Fibroblast of mammary gland (primary cell): ENCODE results near the gene TRPM3.

ENCODE experiments used
- DNase-seq: peaks from one replicate; pipeline ENCODE4 v3.0.0-alpha.2; 2010; ENCODE audit warnings: low read depth
- H3K4me3 ChIP-seq: 2 replicates; pipeline ENCODE4 v1.5.1; 2011; ENCODE audit warnings: low read depth, mild to moderate bottlenecking, low read length, moderate library complexity; ENCODE audit not compliant: control insufficient read depth
- TF ChIP-seq, protein P1 (sequence below): conservative IDR thresholded peaks from 2 replicates; pipeline ENCODE4 v1.5.1; 2011; ENCODE audit warnings: low read depth, low read length, inconsistent platforms; ENCODE audit not compliant: control insufficient read depth, insufficient read depth

Gene TRPM3

DNA sequence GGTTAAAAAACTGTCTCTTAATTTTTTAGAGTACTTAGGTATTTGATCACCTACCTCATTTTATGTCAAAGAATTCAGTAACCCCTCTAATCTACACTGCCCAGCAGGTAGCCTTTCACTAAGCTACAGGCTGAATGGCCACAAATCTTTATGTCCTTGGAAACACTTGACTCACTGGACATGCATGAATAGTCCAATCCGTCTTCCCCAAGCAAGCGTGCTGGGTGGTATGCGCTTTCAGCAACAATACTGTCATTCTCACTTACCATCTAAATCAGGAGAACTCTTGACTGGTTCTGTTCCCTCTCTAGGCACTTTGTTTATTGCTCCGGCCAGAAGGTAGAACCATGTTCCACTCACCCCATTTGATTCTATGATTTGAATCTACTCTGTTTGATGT lies 73.1 kb downstream of the TRPM3 start:
- TF ChIP-seq, protein P1, sequence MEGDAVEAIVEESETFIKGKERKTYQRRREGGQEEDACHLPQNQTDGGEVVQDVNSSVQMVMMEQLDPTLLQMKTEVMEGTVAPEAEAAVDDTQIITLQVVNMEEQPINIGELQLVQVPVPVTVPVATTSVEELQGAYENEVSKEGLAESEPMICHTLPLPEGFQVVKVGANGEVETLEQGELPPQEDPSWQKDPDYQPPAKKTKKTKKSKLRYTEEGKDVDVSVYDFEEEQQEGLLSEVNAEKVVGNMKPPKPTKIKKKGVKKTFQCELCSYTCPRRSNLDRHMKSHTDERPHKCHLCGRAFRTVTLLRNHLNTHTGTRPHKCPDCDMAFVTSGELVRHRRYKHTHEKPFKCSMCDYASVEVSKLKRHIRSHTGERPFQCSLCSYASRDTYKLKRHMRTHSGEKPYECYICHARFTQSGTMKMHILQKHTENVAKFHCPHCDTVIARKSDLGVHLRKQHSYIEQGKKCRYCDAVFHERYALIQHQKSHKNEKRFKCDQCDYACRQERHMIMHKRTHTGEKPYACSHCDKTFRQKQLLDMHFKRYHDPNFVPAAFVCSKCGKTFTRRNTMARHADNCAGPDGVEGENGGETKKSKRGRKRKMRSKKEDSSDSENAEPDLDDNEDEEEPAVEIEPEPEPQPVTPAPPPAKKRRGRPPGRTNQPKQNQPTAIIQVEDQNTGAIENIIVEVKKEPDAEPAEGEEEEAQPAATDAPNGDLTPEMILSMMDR, result no peak
- H3K4me3 ChIP-seq, result no peak overlapping the region
- no peak for DNase-seq

DNA sequence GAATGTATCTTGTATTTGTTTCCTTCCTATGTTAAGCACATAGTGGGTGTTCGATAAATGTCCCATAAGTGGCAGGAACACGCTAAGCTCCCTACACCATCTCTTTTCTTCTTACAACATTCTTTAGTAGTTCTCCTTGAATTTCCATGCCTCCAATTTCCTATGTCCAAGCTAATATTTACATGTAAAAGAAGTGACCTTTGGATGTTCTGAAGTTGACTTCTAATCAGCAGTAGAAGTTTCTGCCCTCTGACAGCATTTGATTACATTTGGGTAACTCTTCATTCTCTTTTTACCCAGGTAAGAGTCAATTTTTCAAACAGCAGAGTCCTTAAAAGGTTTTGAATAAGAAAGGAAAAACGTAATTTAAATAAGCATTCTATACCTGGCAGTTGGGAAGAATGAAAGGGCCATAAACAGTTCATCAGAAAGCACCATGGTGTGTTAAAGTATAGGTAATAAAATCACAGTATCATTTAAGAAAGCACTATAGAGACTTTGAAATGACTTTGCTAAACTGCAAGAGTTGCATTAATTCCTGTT lies 78.9 kb downstream of the TRPM3 start:
- DNase-seq, result no peak
- H3K4me3 ChIP-seq, result no peak overlapping the region
- TF ChIP-seq, protein P1, result no peak

DNA sequence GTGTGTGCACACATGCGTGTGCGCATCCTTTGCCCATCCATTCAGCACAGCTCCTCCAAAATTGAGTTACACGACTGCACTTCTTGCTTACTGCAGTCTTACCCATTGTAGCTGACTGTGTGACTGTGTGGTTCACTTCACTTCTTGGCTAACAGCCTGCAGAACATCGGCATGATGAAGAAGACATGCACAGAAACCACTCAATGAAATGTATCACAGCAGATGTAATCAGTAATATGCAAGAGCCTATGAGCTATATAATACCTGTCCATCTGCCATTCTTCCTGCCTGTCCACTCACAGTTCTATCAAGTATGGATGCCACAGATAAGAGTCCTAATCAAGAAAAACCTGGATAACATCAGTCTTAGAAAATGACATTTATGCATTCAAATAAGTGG lies 83.9 kb downstream of the TRPM3 start:
- no peak overlapping the region for H3K4me3 ChIP-seq
- TF ChIP-seq, protein P1, result no peak
- DNase-seq, result no peak

DNA sequence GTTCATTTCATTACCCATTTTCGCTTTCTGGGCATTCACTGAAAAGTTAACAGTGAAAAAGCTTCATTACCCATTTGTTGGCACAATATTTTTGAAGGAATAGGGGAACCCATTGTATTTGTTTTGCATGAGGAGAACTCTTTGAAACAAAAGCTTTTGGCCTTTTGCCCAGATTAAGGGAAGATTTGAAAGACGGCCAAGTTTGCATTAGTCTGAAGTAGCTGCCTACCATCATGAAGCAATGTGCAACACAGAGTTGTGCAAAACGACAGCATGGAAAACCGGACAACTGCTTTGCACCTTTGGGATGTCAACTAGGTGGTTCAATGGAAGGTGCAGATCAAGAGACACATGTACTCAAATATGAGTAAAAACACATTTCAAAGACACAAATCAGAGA lies 84.9 kb downstream of the TRPM3 start:
- TF ChIP-seq, protein P1, result no peak
- no peak overlapping the region for H3K4me3 ChIP-seq
- peak; percentile 45 for DNase-seq

DNA sequence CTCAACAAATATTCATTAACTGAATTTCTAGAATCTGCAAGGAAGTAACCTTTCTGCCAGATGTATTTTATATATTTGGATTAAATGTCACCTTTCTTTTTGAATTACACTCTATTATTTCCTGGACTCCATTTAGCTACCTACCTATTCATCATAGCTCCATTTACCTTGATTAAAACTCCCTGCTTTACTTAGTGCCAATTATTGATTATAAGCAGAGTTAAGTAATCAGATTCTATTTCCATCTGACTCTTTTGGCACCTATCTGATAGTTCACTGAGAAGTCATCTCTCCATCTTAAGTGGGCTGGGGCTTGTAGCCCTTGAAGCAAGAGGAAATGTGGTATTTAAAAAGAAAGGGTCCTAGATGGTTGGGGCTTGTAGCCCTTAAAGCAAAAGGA lies 88.6 kb downstream of the TRPM3 start:
- TF ChIP-seq, protein P1, result no peak
- no peak overlapping the region for H3K4me3 ChIP-seq
- no peak for DNase-seq

DNA sequence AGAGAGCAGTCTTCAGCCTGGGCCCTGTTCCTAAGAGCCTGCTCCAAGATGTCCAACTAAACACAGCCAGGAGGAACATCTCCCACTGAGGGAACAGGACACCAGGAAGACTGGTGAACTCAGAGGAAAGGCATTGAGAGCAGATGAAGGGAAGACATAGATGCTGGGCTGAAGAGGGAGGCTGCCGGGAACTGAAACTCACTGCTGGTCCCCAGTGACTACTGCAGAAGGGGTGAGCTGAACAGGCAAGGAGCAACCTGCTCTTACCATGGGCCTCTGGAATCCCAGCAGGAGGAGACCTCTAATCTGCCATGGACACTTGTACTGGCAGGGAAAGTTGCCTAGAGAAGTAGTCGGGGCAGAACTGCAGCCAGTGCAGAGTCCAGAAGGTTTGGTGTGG lies 95.7 kb downstream of the TRPM3 start:
- TF ChIP-seq, protein P1, result no peak
- H3K4me3 ChIP-seq, result no peak overlapping the region
- DNase-seq, result no peak

DNA sequence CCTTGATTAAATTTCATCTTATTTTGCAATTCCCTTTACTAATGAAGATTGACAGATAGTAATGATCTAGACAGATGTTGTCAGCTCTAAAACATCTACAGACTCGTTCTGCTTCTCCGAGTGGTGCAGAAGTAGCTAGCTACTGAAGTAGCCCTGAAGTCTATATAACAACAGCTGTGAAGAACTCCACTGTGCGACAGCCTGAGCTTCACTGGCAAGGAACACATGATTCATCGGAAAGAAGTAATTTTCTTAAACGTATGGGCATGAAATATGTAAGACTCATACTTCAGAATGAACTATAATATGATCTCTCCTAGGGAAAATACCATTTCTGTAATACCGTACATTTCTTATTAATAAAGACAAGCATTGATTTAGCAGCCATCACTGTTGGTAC lies 96.2 kb downstream of the TRPM3 start:
- DNase-seq, result peak; percentile 10
- TF ChIP-seq, protein P1, result no peak
- H3K4me3 ChIP-seq, result no peak overlapping the region
